Measurements from ENCODE around the gene SEZ6L.

Gene SEZ6L

GRCh38 chr22:26182723-26183122 is 13.5 kb downstream of the SEZ6L start:
- no peak for FAIRE-seq

- no peak for FAIRE-seq
These were observed 15.9 kb downstream of the SEZ6L start for GRCh38 chr22:26185190-26185589.

GRCh38 chr22:26188341-26188740 is 19.1 kb downstream of the SEZ6L start:
- no peak for FAIRE-seq

- no peak for FAIRE-seq
These were observed 25.1 kb downstream of the SEZ6L start for GRCh38 chr22:26194313-26194712.

- no peak for FAIRE-seq
These were observed 25.6 kb downstream of the SEZ6L start for GRCh38 chr22:26194877-26195276.

DNA sequence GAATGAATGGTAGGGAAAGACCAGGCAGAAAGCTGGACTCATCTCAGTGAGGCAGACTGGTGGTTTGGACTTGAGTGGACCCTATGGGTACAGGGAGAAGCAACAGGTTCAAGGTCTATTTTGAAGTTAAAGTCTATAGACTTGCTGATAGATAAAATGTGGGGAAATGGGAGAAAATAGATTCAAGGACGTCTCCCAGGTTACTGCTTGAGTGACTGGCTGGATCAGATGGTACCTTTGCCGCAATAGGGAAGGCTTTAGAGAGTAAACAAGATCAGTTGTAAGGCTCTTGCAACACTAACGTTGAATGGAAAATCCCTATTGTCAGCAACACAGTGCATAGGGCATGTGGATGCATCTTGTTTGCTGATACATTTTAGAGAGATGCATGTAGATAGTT is 27.4 kb downstream of the SEZ6L start:
- no peak for FAIRE-seq

DNA sequence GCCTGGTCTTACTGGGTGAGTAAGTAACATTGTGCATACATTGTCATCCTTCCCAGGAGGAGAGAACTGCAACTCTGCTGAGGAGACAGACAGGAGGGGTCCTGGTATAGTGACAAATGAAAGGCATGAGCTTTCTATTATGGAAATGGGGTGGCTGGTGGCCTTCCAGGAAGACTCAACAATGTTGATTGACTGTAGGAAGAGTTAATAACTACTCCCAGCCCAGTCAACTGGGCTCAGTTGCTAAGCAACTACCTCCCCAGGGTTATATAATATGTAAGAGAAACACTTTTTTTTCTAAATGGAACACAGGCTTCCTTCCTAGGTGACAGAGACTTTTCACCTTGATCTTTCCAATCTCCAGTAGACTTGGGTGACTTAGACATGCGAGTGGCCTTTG is 28.2 kb downstream of the SEZ6L start:
- FAIRE-seq, result no peak

DNA sequence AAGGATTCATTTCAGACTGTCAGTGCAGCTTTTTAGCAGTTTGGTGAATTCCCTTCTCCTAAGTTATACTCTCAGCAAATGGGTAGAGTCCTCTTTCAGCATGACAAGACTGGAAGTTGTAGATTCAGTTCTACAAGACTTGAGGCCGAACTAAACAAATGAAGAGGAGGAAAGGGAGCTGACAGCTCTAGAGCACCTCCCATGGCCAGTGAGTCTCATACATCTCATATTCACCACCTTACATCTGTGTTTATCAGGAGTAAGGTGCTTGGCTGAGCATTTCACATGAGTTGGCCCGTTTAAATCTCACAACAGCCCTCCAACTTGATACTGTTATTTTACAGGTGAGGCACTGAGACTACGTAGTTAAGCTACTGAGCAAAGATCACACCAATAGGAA is 30.4 kb downstream of the SEZ6L start:
- no peak for FAIRE-seq

- no peak for FAIRE-seq
These were observed 33.1 kb downstream of the SEZ6L start for GRCh38 chr22:26202280-26202924.

DNA sequence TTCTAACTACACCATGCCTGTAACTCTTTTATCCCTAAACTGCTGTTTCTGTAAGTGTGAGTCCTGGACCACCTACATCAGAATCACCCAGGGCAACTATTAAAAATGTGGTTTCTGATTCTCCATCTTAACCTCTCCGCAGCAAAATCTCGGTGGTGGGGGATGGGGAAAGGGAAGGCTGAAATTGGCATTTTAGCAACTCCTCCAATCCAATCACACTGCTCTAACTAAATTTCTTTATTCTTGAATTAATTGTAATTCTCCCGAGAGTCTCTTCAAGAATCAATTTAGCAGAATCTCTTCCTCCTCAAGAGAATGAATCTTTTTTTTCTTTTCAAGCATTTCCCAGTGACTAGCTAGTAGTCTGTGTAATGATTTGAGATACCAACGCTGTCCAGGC is 36.2 kb downstream of the SEZ6L start:
- no peak for FAIRE-seq

GRCh38 chr22:26210334-26210733 is 41.1 kb downstream of the SEZ6L start:
- no peak for FAIRE-seq

- no peak for FAIRE-seq
These were observed 44.6 kb downstream of the SEZ6L start for GRCh38 chr22:26213826-26214225.

DNA sequence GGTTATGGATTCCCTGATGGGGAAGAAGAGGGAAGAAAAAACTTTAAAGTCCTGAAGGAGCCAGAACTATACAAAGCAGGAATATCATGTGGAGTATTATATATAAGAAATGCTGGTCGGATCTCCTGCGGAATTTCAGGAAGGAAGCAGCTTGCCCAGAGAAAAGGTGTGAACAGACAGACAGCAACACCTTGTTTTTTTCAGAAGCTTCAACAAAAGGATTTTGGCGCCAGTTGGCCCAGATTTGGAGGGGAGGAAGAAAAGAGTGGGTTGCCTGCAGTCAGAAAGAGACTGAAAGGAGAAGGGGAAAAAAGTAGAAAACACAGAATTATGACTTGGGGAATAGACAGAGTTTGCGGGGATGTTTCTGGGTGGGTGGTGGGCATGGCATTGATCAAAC is 45.2 kb downstream of the SEZ6L start:
- FAIRE-seq, result no peak

DNA sequence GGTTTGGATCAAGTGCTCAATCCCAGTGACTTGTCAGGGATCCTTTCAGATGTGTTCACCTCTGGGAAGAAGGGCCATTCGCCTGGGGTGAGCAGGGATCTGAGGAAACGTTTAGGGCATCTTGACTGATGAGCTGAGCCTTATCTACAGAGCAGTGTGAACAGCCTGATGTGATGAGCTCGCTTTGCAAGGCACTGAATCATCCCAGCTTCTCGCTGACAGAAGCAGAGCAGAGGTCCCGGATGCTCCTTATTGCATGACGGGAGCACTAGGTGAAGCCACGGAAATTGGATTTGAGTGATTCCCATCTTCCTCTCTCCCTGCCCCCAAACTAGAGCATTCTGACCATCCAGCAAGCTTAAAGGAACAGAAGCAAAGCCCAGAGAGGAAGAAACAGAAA is 46.5 kb downstream of the SEZ6L start:
- FAIRE-seq, result no peak

DNA sequence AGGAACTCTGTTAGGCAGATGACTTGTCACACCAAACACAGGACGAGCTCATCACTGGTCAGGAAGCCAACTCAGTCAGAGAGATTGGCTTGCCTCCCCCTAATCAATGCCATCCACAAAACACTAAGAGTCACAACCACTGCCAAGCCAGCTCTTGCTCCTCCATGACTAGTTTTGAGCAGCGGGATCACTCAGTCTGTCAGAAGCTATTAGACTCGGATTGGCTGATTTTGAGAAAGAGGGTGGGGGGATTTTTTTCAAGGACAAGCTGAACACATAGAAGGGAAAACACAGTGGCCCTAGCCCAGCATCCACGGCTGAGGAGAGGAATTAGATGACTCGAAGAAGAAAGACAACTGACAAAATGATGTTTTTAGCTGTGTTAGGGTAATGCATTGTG is 55.9 kb downstream of the SEZ6L start:
- FAIRE-seq, result no peak

DNA sequence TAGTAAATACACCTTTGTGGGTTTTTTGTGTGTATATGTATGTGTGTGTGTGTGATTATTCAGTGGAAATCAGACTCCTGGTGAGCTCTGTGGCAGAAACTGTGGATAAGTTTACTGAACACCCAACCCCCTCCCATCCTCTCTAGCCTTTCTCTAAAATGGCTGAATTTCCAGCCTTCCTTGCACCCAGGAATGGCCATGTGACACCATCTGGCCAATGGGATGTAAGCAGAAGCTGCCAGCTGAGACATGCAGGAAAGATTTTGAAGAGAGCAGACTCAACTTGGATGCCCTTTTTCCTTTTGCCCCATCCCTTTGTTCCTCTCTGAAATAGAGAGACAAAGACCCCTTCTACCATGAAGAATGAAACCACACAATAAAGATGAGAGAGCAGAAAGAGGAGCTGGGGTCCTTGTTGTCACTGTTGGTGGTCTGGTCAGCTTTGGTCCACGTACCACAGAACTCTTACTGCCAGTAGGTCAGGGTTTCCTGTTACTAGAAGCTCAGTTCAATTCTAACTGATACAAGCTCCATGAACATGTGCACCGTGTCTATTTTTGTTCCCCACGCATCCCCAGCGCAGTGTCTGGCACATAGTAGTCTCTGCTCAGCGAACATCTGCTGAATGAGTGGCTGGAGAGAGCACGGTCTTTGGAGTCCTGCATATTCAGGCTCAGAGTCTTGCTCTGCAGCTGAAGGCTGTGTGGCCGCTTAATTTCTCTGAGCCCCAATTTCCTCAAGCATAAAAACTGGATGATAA is 57.5 kb downstream of the SEZ6L start:
- no peak for FAIRE-seq

GRCh38 chr22:26229910-26230309 is 60.6 kb downstream of the SEZ6L start:
- FAIRE-seq, result no peak

GRCh38 chr22:26234296-26234695 is 65.0 kb downstream of the SEZ6L start:
- no peak for FAIRE-seq

DNA sequence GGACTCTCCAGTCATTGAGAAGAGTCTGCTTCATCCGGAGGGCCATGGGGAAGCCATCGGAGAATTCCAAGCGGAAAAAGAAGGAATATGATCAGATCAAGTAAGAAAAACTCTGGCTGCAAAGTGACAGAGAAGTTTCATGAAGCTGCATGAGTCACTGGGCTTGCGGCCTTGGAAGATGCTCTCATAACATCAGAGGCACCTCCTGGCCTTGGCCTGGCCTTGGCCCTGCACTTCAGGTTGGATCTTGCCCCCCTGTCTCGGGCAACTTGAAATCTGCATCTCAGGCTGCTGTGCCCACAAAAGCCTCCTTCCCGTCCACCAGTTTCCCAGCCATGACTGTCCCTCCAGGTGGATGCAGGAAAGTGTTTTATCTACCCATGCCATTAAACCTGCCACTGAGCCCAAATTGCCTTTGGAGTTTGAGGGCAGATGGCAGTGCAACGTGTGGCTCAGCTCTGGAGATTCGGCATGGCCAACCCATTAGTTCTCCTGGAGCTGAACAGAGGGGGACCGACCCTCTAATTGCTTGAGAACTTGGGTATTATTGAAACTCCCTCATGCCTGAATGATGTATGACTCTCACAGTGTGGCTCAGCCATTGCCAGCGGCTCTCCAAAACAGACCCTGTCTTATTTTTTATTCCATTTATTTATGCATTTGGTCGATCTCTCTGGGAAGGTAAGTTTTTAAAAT is 66.7 kb downstream of the SEZ6L start:
- no peak for FAIRE-seq

GRCh38 chr22:26236991-26237390 is 67.7 kb downstream of the SEZ6L start:
- FAIRE-seq, result no peak

GRCh38 chr22:26238596-26238995 is 69.3 kb downstream of the SEZ6L start:
- no peak for FAIRE-seq

GRCh38 chr22:26239581-26239980 is 70.3 kb downstream of the SEZ6L start:
- FAIRE-seq, result no peak

- no peak for FAIRE-seq
These were observed 72.1 kb downstream of the SEZ6L start for GRCh38 chr22:26241361-26241760.

DNA sequence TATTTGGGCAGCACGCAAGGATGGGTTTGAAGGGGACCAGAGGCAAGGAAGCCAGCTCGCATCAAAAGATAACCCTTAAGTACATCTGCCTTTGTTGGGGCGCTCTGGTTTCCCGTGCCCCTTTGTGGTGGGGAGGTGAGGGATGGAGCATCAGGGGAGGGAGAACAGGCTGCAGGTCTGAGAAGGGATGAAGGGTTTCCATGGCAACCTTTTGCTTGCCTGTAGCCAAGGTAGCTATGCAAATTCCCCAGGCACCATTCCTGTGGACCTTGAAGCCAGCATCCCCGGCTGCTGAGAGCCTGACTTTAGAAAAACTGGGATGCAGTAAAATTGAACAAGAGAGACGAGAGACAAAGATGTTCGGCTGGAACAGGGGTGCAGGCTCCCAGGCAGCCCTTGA is 75.7 kb downstream of the SEZ6L start:
- no peak for FAIRE-seq

All from colon (tissue), 2 donors.